DMS79 treated with DMSO at 0.1 percent for 48 hours (cell line): Measurements from ENCODE around the gene TGM1.
"Not testable (repeated sequence)": the region's sequence is repeated elsewhere in the genome, so short reads cannot be mapped to it uniquely, and the experiment has no call there.

Source experiments
- DNase-seq: peaks from one replicate; lab custom pipeline; 2025; lab: John Stamatoyannopoulos, UW

TGM1 gene

DNA sequence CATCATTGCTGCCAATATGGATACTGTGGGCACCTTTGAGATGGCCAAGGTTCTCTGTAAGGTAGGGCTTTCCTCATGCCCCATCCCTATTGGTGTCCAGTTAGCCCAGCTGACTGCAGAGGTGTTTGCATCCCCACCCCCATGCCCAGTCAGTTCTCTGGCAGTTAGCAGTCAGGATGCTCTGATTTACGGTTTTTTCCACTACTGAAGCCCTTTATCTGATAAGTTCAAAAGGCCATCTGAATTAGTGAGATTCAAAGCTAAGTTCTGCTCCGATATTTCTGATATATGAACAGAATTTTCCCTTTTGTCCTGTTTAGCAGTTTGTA is 29.5 kb downstream of the TGM1 start:
- DNase-seq: no peak

DNA sequence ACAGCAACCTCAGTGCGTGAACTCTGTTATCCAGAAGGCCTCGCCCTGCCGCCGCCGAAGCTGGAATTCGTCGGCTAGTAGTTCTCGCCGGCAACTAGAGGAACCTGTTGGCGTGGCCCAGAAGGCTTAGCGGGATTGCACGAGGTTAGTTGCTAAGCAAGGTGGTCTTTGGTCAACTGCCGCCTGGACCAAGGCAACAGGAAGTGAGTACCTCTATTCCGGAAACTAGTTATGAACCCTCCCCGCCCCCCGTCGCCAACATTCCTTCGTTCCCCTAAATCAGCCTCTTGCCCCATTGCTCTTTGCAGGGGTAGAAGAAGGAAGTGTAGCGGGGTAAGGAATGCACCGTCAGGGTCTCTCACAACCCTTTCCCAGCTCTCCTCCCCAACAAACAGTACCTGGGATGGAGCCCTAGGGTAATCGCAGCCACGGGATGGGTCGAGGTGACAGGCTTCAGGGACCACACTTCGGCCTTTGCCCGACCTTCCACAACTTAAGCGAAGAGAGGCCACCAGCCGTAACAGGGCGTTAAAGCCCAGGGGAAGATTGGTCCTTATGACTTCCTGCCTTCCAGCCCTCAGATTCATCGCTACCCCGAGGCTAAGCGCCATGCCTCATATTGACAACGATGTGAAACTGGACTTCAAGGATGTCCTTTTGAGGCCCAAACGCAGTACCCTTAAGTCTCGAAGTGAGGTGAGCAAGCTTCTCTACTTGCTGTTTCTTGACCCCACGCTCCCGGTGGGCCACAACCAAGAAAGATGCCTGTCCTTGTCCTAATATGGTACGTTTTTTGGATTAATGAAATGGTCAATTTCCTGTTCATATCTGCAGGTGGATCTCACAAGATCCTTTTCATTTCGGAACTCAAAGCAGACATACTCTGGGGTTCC is 30.1 kb downstream of the TGM1 start, which contains the start of gene GMPR2:
Gene GMPR2 (plus strand): TSS at position 285 of the 893 bp plus-strand sequence. CDS start 325 bp downstream, at position 610.
- DNase-seq: peak; percentile 95

DNA sequence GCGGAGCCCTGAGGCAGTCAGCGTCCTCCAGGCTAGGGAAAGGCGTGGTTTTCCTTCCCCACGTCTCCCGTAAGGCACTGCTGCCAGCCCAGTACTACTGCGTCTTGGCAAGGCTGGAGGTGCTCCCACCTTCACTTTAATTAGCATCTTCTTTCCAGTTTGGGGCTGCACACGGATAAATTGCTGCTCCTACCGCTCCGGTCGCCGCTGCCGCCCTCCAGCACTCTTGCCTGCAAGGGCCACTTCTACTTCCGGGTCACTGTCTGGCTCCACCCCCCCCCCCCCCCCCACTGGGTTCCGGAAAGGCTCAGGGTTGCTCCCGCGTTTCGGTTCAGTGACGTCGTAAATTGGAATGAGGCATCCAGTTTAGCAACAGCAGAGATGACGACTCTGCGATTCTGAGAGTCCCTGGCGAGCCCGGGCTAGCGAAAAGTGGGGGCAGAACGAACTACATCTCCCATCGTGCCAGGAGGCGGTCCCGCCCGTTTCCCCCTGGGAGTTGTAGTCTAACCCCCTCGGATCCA is 30.8 kb downstream of the TGM1 start, which contains the start of gene NEDD8:
Gene NEDD8 (minus strand): TSS at position 247 of the 524 bp plus-strand sequence. CDS start 100 bp downstream, at position 147.
- DNase-seq: peak; percentile 95

DNA sequence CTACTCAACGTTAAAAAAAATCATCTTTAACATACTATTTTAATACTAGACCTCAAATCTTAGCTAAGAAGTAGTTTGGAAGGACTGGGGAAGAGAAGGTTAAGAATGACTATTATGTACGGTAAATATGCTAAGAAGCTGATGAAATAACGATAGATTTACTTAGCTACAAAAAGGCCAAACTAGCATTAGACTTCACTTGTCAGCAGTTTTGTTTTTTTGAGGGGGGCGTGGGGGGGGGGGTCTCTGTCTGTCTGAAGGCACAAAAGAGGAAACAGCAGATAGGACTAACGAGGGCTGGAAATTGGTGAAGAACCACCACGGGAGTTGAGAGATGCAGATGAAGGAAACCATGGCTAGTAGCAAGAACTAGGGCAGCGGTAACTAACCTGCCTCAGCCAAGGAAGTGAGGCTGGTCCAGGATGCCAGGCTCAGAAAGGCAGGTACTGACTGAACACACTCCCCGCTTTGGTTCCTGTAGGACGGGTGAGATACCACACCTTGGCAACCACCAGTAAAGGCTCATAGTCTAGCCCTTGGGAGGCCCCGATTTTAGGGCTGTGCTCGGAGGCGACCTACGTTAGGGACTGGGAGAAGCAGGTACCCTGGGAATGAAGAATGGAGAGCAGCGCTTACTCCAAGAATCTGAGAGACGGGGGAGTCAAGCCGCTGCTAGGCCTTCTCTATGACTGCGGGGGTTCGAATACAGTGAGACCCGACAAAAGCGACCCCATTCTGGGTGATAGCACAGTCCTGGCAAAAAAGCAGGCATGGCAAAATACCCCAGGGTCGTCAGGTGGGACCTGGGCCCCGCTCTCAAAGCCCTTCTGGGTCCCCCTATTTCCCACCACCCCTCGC is 31.5 kb downstream of the TGM1 start:
- DNase-seq: no peak

GRCh38 chr14:24228902-24229301 is 34.1 kb downstream of the TGM1 start:
- DNase-seq: no peak

DNA sequence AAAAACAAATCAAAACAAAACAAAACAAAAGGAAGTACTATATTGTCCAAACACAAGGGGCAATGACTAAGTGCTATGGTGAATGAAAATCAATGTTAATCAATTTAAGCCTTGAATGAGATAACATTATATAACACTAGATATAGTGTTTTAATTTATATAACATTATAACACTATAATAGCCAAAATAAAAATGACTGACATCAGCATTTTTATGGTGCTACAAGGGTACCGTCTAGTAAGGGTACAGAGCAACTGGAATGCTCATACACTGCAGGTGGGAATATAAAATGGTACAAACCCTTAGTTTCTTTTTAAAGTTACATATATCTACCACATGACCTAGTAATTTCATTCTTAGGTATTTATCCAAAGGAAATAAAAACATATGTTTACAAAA is 36.5 kb downstream of the TGM1 start:
- no peak for DNase-seq

GRCh38 chr14:24224618-24225071 is 38.3 kb downstream of the TGM1 start:
- no peak for DNase-seq

GRCh38 chr14:24222987-24223386 is 40.0 kb downstream of the TGM1 start:
- DNase-seq: not testable (repeated sequence)

DNA sequence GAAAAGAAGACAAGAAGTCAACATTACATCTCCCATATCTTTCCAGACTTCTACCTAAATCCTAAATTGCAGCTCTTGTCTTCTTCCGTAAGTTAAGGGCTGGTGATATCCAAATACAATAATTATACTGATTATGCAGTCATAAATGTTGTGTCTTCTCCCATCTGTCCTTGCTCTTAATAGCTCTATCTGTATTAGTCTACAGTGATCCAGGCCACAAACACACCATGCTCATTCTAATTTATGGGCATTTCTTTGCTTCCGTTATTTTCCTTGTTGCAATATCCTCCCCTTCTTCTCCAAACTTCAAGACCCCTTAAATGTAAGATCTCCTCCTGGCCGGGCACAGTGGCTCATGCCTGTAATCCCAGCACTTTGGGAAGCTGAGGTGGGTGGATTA is 43.5 kb downstream of the TGM1 start:
- no peak for DNase-seq

DNA sequence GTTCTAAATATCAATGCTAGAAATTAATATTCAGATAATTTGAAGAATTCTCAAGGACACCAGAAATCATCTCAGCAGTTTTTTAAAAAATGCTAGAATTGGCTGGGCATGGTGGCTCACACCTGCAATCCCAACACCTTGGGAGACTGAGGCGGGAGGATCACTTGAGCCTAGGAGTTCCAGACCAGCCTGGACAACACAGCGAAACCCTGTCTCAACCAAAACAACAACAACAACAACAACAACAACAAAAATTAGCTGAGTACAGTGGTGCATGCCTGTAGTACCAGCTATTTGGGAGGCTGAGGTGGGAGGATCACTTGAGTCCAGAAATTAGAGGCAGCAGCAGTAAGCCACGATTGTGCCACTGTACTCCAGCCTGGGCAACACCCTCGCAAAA is 43.9 kb downstream of the TGM1 start:
- DNase-seq: no peak

DNA sequence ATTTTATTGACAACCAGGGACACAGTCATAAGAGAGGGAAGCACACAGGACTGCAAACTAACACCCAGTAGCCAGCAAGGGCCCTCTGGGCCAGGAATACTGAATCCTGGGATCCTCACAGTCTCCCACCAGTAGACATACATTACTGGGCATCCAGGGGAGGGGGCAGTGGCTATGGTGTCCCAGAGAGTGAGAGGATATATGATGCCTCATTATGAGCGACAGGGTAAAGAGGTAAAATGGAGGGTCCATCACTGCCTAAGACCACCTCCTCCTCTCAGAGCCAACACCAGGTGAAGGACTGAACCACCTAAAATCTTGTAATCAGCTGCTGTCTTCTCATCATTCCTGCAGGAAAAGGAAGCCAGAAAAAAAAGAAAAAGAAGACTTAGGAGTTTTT is 46.1 kb downstream of the TGM1 start:
- DNase-seq: not testable (repeated sequence)

DNA sequence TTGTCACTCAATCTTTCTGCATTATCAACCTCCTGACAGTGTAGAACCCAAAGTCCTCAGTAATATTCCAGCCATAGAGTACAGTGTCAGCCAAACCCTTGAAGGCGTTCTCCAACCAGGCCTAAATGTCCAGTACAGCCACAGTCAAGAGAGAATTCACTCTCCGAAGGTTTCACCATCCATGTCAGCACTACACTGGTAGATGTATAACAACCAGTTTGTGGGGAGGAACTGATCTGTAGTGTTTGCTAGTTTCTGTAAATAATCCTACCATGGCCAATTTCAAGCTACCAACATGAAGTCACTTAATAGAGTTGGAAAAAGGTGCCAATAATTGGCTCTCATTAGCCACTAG is 46.7 kb downstream of the TGM1 start:
- no peak for DNase-seq

DNA sequence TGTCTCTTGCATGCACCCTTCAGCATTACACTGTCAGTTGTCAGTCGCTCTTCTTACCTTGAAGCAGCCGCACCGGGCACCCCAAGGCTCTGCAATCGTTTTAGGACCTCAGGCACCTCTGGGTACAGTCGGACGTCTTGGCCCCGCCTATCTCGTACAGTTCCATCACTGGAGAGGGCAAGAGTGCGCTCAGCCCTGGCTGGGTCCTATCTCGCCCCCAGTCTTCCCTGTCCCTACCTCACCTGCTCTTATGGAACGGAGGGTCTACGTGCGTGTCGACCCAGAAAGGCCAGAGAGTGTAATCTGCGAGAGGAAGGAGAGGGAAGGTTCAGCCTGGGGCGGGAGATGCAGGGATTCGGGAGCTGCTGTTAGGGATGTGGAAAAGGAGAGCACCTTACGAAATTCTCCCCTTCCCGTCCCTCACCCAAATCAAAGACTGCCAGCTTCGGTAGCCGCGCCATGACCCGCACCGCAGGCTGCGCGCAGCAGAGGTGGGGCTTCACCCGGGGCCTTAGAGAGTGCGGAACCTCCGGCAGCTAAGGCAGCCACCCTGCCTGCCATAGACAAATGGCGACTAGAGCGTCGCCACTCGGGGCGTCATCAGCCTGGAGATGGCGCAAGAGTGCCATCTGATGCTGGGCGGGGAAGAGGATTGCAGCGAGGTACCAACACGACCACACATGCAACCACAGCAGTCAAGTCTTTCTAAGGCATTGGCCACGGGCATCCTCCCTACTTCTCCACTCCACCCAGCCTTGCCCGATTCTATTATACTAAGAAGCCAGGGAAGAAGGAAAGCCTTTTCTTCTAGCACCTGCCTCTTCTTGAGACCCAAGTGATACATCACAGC is 47.3 kb downstream of the TGM1 start, which contains the start of gene MDP1:
Gene MDP1 (minus strand): TSS at position 572 of the 850 bp plus-strand sequence. CDS start 111 bp downstream, at position 461.
- DNase-seq: peak; percentile 92

DNA sequence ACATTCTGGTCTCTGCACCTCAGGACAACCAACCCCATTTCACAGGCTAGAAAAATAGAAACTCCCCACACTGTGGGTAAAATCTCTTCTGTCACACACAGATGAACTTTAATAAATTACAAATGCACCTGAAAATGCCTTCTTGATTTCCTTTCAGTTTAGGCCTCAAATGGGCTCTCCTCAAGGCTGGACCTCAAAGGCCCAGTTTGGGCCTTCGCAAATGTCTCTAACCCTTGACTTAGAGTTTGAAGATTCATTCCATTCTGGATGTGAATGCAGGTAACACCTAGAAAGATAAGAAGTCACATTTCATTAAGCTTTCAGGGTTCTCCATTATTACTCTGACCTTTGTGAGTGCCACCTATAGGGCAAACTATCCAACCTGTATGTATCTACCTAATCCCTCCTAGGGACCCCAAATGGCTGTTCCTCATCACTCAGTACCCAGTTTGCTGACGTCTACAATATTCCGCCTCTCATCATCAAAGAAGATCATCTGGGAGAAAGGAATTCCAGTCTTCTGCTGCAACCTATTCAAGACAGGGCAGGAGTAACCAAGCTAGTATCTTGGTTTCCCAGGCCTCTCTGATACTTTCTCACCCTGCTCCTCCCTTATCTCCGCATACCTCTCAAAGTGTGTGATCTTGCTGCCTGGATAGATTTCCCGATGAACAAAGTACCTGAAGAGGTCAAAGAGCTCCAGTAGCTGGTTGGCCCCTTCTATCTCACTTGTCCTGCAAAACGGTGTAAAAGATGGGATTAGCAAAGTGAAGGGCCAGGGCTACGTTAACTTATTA is 48.9 kb downstream of the TGM1 start:
- DNase-seq: no peak

GRCh38 chr14:24212924-24213865 is 49.8 kb downstream of the TGM1 start, which contains the start of gene CHMP4A:
TSS of gene CHMP4A (minus strand) at chr14:24213488. CDS start at chr14:24213439, 49 bp downstream.
- peak; percentile 99 for DNase-seq

DNA sequence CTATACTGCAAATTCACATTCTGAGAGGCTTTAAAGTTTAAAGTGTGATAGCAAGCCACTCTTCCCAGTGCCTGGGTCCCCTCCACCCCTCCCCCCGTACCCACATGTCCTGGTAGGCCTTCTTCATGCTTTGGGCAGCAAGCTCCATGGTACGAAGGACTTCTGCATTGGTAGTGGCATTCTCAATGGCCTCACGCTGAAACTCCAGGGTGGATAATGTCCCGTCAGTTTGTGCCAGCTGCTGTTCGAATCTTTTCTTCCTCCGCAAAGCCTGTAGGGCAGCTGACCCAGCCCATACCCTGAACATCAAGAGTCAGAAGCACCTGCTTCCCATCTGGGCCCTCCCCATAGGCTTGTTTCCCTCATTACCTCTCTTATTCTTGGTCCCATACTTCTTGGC is 51.7 kb downstream of the TGM1 start:
- no peak for DNase-seq

- no peak for DNase-seq
Observed at GRCh38 chr14:24207625-24208024, 55.4 kb downstream of the TGM1 start.

DNA sequence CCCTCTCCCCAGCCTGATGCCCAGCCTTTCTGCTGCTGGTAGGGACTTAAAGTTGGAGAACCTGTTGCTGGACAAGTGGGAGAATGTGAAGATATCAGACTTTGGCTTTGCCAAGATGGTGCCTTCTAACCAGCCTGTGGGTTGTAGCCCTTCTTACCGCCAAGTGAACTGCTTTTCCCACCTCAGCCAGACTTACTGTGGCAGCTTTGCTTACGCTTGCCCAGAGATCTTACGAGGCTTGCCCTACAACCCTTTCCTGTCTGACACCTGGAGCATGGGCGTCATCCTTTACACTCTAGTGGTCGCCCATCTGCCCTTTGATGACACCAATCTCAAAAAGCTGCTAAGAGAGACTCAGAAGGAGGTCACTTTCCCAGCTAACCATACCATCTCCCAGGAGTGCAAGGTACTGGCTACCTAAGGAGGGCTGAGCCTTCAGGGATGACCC is 55.8 kb downstream of the TGM1 start:
- no peak for DNase-seq
